PFSK-1 (cell line): ENCODE data around the gene ANKRD27.

Experiments used
- POLR2AphosphoS5 ChIP-seq: IDR thresholded peaks from 2 replicates; pipeline ENCODE4 v1.6.1; 2012; ENCODE audit warnings: low read depth, mild to moderate bottlenecking, control low read depth, low read length, moderate library complexity
- TF ChIP-seq, protein P1 (sequence below), 2 experiments: IDR thresholded peaks; 2 replicates each; pipeline versions ENCODE4 v1.6.1 to v1.8.0; 2011 to 2012; ENCODE audit warnings: low read depth in 2 of 2, low read length in 2 of 2, control low read depth in 1 of 2, inconsistent platforms in 1 of 2, mild to moderate bottlenecking in 1 of 2, moderate library complexity in 1 of 2; ENCODE audit not compliant: insufficient read depth in 1 of 2

DNA sequence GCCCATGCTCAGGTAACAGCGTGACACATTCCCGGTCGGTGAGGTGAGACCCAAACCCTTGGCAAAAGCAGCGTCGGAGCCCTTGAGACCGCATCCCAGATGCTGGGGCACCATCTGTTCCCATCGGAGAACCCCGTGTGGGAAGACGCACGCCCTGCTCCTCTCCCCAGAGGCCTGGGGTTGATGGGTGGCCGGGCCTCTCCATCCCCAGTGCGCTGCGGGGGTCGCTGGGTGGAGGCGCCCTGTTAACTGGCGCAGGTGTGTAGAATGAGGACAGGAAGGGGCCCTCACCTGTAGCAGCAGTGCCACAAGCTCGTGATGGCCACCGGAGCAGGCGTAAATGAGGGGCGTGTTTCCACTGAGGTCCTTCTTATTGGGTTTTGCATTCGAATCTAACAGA, 69.4 kb downstream of the ANKRD27 start:
- no peak for TF ChIP-seq POLR2AphosphoS5
- TF ChIP-seq, protein P1, sequence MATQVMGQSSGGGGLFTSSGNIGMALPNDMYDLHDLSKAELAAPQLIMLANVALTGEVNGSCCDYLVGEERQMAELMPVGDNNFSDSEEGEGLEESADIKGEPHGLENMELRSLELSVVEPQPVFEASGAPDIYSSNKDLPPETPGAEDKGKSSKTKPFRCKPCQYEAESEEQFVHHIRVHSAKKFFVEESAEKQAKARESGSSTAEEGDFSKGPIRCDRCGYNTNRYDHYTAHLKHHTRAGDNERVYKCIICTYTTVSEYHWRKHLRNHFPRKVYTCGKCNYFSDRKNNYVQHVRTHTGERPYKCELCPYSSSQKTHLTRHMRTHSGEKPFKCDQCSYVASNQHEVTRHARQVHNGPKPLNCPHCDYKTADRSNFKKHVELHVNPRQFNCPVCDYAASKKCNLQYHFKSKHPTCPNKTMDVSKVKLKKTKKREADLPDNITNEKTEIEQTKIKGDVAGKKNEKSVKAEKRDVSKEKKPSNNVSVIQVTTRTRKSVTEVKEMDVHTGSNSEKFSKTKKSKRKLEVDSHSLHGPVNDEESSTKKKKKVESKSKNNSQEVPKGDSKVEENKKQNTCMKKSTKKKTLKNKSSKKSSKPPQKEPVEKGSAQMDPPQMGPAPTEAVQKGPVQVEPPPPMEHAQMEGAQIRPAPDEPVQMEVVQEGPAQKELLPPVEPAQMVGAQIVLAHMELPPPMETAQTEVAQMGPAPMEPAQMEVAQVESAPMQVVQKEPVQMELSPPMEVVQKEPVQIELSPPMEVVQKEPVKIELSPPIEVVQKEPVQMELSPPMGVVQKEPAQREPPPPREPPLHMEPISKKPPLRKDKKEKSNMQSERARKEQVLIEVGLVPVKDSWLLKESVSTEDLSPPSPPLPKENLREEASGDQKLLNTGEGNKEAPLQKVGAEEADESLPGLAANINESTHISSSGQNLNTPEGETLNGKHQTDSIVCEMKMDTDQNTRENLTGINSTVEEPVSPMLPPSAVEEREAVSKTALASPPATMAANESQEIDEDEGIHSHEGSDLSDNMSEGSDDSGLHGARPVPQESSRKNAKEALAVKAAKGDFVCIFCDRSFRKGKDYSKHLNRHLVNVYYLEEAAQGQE (IDR thresholded peaks at IDR 0.05; ENCODE audit: insufficient read depth in 1 of 2, low read depth in 2 of 2, low read length in 2 of 2), result no peak
